Measurements from ENCODE around the gene DYSF.

DYSF gene

GRCh38 chr2:71531522-71532047, 78.2 kb downstream of the DYSF start:
- no peak for DNase-seq

GRCh38 chr2:71532327-71532726, 79.0 kb downstream of the DYSF start:
- no peak for DNase-seq

- DNase-seq = no peak
Observed at GRCh38 chr2:71534201-71534600, 80.8 kb downstream of the DYSF start.

- no peak for DNase-seq
Observed at GRCh38 chr2:71534826-71535225, 81.5 kb downstream of the DYSF start.

- no peak for DNase-seq
Observed at GRCh38 chr2:71535526-71535925, 82.2 kb downstream of the DYSF start.

- DNase-seq = no peak
Observed at GRCh38 chr2:71536226-71536671, 82.9 kb downstream of the DYSF start.

- no peak for DNase-seq
Observed at GRCh38 chr2:71538241-71538640, 84.9 kb downstream of the DYSF start.

GRCh38 chr2:71538656-71539265, 85.4 kb downstream of the DYSF start:
- DNase-seq = peak; percentile 6

GRCh38 chr2:71540818-71541217, 87.5 kb downstream of the DYSF start:
- DNase-seq = no peak

GRCh38 chr2:71544919-71545571, 91.7 kb downstream of the DYSF start:
- no peak for DNase-seq

GRCh38 chr2:71545572-71546274, 92.4 kb downstream of the DYSF start:
- DNase-seq = peak; percentile 42

GRCh38 chr2:71546275-71546638, 92.9 kb downstream of the DYSF start:
- no peak for DNase-seq

GRCh38 chr2:71546777-71547281, 93.5 kb downstream of the DYSF start:
- DNase-seq = no peak

- DNase-seq = no peak
Observed at GRCh38 chr2:71547616-71548285, 94.4 kb downstream of the DYSF start.

GRCh38 chr2:71548646-71549425, 95.5 kb downstream of the DYSF start:
- peak; percentile 62 for DNase-seq

GRCh38 chr2:71550801-71551630, 97.7 kb downstream of the DYSF start:
- DNase-seq = no peak

GRCh38 chr2:71551631-71551915, 98.2 kb downstream of the DYSF start:
- no peak for DNase-seq

- no peak for DNase-seq
Observed at GRCh38 chr2:71552356-71552755, 99.0 kb downstream of the DYSF start.

GRCh38 chr2:71552861-71553301, 99.5 kb downstream of the DYSF start:
- DNase-seq = no peak

- no peak for DNase-seq
Observed at GRCh38 chr2:71554028-71554705, 100.8 kb downstream of the DYSF start.

- no peak for DNase-seq
Observed at GRCh38 chr2:71554706-71555056, 101.3 kb downstream of the DYSF start.

Measured in CD4-positive, alpha-beta T cell treated with Interleukin-12 subunit alpha and Interleukin-12 subunit beta, for 1 hour (primary cell).